GM18498 (cell line): ENCODE measurements around the gene EVL.

Experiments
- ATAC-seq: cut with Tn5 transposase; IDR thresholded peaks from one replicate; pipeline ENCODE4 v1.9.1; 2021; ENCODE audit warnings: mild to moderate bottlenecking, moderate library complexity; ENCODE audit not compliant: unreplicated experiment

Gene EVL

DNA sequence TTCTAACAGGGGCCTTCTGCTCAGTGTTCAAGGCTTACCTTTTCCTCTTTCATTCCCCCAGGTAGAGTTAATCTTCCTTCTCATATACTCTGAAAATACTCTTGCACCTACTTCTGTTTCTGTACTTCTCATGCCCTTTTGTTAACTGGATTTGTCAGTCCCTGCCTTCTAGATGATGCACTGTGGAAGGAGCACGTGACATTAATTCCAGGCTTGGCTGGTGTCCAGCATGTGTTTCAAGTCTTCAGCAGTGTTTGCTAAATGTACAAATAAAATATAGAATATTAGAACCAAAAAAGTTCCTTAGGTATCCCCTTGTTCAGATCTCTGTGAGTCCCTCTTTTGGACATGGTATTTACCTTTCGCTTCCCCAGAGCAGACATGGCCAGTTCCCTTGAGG, 27.9 kb upstream of the EVL start:
- ATAC-seq: no peak

DNA sequence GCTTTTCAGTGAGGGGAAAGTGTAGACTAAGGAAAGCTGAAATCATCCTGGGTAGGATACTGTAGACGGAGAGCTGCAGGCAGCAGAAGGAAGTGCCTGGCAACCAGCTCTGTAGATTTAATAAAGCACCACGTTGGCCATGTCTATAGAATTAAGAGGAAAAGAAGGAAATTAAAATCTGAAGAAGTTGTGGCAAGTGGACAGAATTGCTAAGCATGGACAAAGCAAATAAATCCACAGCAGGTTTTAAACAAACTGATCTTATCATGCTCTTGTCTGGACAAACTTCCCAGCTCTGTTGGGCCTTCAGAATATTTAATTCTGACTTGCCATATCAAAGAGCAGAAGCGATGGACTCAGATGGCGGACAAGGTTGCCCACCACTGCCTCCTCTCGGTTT, 27.2 kb upstream of the EVL start:
- no peak for ATAC-seq

DNA sequence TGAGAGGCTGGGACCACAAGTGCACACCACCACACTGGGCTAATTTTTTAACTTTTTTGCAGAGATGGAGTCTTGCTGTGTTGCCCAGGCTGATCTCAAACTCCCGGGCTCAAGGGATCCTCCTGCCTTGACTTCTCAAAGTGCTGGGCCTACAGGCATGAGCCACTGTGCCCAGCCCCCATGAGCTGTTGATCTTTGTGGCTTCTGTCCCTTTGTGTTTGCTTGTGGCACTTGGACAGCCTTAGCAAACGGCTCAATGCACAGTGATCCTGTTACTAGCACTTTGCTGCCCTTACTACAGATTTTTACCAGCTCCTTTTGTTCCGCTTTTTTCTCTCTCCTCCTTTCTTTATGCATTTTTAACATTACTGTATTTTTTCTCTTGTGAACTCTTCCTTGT, 25.3 kb upstream of the EVL start:
- ATAC-seq: no peak

DNA sequence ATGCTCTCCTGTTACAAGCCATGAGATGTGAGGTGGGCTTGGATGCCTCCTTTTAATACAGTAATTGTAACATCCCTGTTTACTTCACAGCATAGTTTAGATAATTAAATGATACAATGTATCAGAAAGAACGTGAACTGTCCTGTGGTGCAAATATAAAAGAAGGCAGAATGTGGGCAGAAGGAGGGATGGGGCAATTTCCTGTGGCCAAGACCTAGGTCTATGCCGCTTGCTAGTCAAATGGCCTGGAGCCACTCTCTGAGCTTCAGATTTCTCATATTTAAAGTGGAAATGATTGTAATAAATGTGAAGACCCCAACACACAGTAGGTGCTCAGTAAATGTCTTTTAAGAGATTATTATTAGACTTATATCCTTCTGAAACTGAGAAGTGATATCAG, 24.0 kb upstream of the EVL start:
- no peak for ATAC-seq

DNA sequence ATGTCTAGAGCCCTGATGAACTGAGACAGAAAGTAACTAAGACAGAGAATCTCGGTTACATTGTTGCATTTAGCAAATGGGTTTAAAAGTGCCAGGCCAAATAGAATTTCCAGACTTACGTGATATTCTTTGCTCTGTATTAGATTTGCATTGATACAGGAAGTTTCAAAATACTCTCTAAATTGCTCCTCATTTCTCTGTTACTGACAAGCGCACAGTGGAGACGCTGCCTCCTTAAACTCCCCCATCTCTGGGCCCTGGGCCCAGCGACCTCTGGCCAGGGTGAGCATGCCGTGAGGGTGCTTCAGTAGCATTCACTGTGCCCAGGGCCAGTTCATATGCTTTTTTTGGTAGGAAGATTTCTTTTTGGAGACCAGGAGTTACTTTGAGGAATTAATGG, 22.9 kb upstream of the EVL start:
- ATAC-seq: no peak

DNA sequence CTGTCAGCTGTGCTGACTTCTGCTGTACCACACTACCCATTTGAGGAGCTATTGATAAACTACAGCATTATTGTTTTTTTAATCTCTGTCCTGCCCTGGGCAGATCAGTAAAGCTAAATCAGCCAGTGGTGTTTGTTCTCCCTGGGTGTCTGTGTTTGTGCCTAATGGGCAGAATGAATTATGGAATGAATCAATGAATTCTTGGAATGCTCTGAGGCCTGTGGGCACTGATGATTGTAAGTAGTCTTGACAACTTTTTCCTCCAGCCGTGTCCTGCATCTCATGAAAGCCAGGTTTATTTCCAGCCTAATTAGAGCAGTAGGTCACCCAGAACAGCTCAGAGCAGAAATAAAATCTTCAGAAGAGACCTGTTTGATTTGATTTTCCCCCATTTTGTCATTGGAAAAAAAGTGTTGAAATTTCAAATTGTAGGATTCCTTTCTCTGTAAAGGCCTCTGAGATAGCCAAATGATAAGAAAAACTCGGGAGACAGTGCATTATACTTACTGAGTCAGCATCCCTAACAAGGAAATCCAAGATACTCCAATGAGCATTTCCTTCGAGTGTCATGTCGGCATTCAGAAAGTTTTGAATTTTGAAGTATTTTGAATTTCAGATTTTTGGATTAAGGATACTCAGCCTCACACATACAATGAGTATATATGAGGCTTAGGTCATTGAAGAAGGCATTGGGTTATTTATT, 19.4 kb upstream of the EVL start:
- no peak for ATAC-seq

DNA sequence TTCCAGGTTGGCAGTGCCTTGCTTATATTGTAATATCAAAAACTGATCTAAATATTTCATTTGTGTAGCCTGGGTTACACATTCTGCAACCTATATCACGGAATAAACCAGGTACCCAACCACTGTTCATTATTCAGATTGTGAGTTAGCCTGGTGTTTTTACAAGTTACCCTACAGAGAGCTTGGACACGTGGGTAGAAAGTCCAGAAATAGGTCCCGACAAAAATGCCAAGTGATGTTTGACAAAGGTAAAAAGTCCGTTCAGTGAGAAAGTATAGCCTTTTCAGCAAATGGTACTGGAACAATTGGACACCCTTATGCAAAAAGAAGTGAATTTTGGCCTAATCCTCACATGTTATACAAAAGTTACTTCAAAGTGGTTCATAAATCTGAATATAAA, 17.6 kb upstream of the EVL start:
- no peak for ATAC-seq

DNA sequence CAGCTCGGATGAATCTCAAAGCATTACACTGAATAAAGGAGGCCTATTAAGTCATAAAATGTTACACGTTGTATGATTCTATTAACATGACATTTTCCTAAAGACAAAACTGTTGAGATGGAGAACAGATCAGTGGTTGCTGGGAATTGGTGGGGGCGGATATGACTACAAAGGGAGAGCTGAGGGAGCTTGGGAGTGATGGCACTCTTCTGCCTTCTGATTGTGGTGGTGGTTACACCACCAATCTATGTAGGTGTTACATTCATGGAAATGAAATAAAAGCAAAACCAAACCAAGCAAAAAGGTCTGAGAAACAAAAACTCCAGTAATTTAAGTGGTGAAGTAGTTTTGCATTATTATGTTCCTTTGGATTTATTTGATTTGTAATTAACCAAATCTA, 16.4 kb upstream of the EVL start:
- ATAC-seq: no peak

DNA sequence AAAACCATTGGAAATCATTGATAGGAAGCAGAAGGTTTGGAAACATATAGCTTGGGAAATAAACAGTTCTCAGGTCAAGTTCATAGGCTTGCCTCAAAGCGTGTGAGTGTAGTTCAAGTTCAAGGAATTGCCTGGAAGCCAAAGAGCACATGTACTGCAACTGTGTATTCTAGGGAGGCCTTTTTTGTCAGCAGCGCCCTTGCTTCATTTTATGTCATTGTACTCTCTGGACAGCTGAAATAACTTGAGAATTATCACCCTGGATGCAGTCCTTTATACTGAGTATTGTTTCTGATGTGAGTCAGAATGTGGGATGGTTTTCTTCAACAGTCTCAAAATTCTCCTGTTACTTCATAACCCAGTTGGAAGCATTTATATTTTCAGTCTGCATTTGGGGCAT, 16.0 kb upstream of the EVL start:
- no peak for ATAC-seq

DNA sequence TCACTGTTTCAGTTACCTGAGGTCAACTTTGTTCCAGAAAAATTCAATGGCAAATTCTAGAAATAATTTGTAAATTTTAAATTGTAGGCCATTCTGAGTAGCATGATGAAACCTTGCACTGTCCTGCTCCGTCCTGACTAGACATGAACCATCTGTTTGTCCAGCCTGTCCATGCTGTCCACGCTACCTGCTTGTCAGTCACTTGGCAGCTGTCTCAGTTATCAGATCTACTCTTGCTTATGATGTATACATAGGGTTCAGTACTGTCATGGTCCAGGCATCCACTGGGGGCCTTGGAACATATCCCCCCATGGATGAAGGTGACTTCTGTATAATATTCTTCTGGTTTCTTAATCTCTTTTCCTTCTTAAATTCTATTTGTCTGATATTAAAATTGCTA, 14.1 kb upstream of the EVL start:
- no peak for ATAC-seq

DNA sequence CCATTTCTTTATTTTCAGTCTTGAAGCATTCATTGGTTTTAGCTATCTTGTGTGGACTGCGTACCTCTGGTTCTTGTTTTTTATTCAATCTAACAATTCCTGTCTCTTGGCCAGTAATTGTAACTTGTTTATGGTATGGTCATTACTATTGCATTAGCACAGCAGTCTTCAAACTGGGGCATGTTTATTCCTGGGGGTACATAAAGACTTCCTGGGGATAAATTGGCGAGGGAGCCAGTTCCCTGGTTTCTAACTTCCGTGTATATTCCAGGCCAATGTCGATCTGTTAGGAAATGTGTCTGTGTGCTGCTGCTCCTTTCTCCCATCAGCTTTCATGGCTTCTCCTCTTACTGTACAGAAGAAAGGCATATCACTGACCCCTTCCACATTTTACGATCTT, 13.7 kb upstream of the EVL start:
- ATAC-seq: no peak

DNA sequence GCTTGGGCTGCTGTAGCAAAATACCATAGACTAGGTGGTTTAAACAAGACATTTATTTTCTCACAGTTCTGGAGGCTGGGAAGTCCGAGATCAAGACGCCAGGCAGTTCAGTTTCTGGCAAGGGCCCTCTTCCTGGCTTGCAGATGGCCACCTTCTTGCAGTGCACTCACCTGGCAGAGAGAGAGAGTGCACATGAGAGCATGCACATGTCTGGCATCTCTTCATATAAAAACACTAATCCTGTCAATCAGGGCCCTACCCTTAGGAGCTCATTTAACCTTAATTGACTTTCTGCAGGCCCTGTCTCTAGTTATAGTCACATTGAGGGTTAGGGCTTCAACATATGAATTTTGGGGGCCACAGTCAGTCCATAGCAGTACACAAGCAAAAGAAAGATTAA, 12.4 kb upstream of the EVL start:
- ATAC-seq: no peak

DNA sequence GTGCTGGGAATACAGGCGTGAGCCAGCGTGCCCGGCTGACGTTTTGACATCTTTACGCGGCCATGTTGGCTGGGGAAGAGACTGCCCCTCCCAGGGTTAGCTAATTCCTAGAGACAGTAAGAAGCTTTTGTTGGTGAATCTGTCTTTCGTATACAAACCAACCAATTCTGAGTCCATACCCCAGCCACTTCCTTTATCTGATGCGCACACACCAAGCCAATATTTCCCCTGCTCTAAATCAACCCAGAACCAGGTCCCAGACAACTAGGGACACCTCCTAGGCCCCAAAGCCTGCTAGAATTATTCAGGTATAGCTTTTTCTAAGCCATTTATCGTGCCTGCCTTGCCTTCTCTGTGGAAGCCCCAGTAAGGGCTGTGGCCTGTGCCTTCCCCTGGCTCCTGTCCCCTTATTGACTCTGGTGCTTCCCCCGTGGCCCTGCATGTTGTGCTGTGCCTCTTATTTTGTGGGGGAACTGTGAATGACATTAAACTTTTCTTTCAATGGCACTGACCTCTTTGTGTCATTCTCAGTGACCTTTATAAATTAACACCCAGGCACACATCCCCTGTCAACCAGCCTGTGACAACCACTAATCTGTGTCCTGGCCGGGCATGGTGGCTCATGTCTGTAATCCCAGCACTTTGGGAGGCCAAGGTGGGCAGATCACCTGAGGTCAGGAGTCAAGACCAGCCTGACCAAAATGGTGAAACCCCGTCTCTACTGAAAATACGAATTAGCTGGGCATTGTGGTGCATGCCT, 10.7 kb upstream of the EVL start:
- ATAC-seq: no peak

DNA sequence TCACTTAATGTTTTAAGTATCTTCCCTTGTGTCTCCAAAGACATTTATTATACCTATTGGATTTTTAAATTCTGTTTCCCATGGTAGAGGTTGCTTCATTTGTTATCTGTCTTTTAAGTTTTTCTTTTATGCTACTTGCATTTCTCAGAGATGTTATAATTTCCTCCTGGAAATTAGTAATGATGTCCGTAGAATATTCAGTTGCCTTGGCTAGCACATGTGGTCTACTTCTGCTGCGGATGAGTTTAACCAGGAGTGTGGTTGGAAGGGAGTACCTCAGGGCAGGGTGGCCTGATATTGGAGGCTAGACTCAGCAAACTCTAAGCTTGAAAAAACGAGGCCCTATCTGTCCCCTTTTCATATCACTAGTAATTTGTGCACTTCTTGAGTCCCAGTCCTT, 8.8 kb upstream of the EVL start:
- ATAC-seq: no peak

DNA sequence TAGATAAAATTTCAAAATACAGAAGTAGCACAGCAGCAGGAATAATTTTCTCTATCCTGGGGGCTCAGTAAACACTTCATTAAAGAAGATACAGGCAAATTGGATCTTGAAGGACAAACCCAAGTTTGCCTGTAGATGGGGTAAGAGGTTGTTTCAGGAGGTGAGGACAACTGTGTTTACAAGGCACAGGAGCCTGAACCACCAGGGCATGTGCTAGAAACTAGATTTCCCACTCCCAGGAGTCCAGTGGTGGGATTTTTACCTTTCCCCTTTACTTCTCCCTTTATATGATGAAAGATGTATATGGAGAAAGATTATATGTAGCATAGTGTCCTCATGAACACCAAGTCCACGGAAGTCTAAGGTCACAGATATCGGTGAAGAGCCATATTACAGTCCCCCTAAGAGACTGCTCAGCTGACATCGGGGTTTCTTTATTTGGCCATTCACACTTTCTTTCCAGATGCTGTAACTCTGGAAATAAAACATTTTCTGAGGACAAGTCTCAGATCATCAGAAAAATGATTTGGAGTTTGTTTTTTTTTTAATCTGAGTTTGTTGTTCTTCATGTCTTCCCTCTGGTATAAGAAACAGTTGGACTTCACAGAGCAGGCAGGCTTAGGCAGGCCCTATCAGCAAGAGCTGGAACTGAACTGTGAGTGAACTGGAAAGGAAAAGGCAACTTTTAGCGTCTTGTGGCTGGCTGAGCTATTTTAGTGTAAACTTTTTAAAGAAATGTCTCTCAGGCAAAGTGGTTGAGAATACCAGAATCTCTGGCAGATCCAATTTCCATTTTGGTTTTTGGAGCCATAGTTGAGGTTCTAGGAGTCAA, 8.0 kb upstream of the EVL start:
- no peak for ATAC-seq

DNA sequence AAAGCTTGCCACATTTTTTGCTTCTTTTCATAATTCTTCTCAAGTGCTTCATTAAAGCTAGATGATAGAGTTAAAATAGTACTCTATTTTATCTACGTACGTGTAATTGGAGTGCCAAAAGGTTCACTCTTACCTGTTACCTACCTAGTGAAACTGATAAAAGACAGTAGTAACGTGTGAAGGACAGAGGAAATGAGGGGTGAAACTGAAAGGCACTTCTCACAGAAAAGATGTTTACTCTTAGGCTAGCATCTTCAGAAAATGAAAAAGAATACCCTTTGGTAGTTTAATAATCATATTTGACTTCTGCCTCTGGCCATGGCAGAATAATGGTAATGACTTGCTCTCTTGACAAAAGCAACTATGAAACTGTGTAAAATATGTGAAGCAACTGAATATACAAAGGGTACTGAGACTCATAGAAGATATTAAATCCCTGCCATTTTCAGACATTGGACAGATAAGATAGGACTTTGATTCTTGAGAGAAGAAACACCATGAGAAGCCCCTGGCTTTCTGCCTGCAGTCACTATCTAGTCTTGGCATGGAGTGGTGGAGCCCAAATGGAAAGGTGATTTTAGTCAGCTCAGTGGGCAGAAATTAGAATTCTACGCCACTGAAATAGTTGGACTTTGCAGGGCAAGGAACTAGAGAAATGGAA, 6.3 kb upstream of the EVL start:
- peak; percentile 82 for ATAC-seq

DNA sequence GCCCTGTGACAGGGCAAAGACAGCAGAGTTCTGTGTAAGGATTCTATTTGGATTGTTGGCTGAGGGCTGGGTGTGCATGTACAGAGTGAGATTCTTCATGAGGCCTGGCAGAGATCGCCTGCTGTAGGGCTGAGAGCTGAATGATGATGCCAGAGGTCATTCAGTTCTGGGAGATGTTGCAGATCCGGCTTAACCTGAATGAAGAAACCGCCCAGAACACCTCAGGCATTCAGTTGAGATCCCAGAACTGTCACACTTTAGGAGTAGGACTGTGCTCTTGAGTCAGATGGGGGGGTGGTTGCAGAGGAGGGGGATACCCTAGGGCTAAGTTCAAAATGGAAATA, 5.8 kb upstream of the EVL start:
- ATAC-seq: no peak

DNA sequence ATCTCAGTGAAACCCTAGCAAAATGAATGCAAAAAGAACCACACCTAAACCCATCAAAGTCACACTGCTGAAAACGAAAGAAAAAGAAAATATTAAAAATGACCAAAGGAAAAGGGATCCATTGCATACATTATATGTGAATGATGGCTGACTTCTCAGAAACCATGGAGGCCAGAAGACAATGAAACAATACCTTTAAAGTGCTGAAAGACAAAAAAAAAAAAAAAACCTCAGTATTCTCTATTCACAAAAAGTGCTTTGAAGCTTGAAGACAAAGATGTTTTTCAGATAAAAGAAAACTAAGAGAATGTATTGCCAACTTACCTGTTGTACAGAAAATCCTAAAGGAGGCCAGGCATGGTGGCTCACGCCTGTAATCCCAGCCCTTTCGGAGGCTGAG, 4.5 kb upstream of the EVL start:
- no peak for ATAC-seq

DNA sequence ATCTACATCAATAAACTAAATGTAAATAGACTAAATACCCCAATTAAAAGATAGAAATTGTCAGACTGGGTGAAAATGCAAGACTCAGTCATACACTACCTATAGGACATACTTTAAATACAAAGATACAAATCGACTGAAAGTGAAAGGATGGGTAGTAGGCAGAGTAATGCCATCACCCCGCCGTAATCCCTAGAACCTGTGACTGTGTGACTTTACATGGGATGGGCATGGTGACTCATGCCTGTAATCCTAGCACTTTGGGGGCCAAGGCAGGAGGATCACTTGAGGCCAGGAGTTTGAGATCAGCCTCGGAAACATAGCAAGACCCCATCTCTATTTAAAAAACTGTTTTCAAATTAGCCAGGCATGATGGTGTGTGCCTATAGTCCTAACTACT, 2.6 kb upstream of the EVL start:
- no peak for ATAC-seq

DNA sequence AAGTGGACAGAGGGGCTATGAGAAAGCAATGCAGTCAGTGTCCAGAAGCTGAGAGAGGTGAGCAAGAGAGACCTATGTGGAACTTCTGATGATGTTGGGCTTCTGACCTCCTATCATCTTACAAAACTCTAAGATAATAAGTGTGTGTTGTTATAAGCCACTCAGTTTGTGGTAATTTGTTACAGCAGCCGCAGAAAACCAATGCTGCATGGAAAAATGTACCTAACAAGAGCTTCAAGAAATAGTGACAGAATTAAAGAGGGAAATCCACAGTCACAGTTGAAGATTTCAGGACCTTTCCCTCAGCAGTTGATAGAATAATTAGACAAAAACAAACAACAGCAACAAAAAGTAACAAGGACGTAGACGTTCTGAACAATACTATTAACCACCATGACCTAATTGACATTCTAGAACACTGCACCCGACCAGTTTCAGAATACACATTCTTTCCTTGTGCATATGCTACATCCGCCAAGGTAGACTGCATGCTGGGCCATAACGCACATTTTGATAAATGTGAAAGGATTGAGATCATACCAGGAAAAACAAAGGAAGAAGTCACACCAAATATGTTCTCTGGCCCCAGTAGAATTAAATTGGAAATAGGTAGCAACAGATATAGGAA, 1.8 kb upstream of the EVL start:
- no peak for ATAC-seq
